GM12865 (cell line): ENCODE results near the gene SCAF11.

ENCODE experiments used
- DNase-seq: peaks from one replicate; pipeline ENCODE4 v3.0.0; 2010; ENCODE audit warnings: low read depth
- H3K4me3 ChIP-seq: 2 replicates; pipeline ENCODE4 v1.5.1; 2011; ENCODE audit warnings: mild to moderate bottlenecking, low read depth, low read length, control low read depth
- TF ChIP-seq, protein P1 (sequence below): IDR thresholded peaks from 2 replicates; pipeline ENCODE4 v1.5.1; 2011; ENCODE audit warnings: low read length, control low read depth, low read depth, inconsistent platforms; ENCODE audit not compliant: insufficient read depth; ENCODE audit errors: missing control alignments

Gene SCAF11

DNA sequence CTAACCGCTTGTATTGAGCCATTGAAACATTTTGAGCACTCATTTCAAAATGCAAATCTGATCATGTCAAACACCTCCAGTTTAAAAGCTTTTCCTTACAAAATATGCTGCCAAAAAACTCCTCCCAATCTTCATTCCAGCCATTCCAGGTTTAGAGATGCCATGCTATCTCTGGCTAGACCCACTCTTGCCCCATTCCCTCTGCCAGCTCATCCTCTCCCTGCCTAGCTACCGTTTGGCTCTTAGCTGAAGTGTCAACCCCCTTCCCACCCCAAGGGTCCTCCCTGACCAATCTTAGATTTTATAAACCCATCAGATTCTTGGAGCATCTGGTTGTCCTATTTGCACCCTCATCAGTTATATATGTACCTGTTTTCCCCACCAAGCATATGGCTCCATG, 75.0 kb downstream of the SCAF11 start:
- H3K4me3 ChIP-seq: no peak overlapping the region
- TF ChIP-seq, protein P1, sequence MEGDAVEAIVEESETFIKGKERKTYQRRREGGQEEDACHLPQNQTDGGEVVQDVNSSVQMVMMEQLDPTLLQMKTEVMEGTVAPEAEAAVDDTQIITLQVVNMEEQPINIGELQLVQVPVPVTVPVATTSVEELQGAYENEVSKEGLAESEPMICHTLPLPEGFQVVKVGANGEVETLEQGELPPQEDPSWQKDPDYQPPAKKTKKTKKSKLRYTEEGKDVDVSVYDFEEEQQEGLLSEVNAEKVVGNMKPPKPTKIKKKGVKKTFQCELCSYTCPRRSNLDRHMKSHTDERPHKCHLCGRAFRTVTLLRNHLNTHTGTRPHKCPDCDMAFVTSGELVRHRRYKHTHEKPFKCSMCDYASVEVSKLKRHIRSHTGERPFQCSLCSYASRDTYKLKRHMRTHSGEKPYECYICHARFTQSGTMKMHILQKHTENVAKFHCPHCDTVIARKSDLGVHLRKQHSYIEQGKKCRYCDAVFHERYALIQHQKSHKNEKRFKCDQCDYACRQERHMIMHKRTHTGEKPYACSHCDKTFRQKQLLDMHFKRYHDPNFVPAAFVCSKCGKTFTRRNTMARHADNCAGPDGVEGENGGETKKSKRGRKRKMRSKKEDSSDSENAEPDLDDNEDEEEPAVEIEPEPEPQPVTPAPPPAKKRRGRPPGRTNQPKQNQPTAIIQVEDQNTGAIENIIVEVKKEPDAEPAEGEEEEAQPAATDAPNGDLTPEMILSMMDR: no peak
- DNase-seq: no peak

DNA sequence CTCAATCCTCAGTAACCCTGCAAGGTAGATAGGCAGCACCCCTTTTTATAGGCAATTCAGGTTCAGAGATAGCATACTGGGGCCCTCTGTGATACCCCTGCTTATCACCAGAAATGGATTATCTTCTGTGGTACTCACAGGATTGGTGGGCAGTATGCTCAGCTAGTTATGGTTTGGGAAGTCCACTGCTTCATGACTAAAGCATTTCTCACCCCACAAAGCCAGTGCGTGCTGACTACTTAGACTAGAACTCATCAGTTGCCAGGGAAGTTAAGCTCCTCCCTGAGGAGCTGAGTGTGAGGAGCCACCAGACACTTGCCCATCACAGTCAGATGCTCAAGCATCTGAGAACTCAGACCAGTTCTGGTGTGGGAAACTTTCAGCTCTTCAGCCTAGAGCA, 76.3 kb downstream of the SCAF11 start:
- TF ChIP-seq, protein P1: no peak
- peak; percentile 17 for DNase-seq
- no peak overlapping the region for H3K4me3 ChIP-seq

DNA sequence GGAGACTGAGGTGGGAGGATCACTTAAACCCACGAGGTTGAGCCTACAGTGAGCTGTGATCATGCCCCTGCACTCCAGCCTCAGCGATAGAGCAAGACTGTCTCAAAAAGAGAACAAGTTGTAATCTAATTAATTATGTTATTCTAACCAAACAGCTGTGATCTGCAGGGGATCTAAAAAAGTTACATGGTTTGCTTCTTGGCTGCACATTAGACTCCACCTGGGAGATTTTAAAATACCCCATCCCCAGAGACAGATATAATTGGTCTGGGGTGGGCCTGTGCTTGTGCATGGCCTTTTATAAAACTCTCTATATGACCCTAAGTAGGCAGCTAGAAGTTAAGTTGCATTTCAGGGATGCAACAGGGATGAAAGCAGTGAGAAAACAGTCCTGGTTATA, 76.7 kb downstream of the SCAF11 start:
- no peak for DNase-seq
- TF ChIP-seq, protein P1: no peak
- H3K4me3 ChIP-seq: no peak overlapping the region

DNA sequence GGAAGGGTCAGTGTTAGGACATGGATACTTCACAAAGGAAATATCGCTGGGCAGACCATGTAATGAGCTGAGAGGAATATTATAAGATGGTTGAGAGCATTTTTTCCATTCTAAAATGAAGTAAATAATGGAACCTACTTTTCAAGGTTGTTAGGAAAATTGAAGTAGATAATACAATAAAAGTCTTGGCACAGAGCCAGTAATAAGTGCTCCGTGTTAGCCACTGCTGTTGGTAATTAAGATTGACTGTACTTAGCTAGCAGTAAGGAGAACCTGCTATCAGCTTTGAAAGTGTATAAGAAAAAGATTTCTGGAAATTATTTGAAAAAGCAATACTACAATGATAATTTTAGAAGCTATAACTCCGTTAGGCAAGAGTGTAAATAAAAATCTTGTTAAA, 77.6 kb downstream of the SCAF11 start:
- no peak overlapping the region for H3K4me3 ChIP-seq
- TF ChIP-seq, protein P1: no peak
- DNase-seq: no peak

DNA sequence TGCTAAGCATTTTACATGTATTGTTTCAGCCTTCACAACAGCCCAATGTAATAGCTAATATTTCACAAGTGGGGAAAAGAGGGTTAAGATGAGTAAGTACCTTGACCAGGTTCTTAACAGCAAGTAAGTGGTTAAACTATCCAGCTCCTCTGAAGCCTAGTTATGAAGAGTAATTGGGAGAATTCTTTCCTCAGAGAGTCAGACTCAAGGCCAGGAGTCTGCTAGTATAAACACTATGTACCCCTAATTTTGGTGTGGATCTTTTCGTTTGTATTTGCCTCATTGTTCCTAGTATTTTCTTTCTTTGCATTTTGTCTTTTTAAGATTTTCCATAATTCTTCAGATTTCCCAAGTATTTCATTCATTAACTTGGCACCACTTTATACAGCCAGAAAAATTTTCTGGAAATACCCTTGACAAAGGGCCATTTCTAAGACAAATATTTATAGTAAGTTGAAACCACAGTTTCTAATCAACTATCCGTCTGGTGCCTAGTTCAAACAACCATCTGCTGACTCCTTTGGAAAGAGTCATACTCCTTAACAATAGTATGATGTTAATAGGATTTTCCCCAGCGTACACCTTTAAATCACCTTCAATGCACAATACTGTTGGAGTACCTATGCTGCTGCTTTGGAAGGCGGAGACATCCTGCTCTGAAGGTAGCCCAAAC, 81.2 kb downstream of the SCAF11 start:
- DNase-seq: no peak
- TF ChIP-seq, protein P1: no peak
- no peak overlapping the region for H3K4me3 ChIP-seq

DNA sequence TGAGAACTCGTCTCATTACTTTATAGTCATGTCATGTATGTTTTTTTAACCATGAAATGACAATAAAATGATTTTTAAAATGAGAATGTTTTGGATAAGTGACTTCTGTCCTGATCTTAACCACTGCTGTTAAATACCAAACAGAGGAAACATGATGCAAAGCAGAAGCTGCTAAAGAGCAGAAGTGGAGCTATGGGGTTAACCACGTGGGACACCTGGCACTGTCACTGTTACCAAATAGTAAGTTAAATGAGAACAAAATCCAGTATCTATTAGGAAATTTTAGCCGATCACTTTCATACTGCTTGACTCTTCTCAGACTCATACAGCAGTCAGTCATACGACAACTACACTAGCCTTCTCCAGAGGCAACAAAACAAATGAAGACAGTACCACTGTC, 82.4 kb downstream of the SCAF11 start:
- DNase-seq: peak; percentile 31
- TF ChIP-seq, protein P1: no peak
- no peak overlapping the region for H3K4me3 ChIP-seq

DNA sequence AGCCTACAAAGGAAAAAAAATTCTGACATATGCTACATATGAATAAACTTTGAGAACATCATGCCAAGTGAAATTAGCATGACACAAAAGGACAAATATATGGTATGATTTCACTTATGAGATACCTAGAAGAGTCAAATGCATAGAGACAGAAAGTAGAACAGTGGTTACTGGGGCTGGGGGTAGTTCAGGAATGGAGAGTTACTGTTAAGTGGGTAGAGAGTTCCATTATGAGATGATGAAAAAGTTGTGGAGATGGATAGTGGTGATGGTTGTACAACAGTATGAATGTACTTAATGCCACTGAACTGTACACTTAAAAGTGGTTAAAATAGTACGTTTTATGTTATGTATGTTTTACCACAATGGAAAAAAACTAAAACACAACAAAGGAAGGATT, 92.3 kb downstream of the SCAF11 start:
- no peak overlapping the region for H3K4me3 ChIP-seq
- TF ChIP-seq, protein P1: no peak
- DNase-seq: no peak
